GM21390 (cell line): Measurements from ENCODE around the gene KRTAP5-8.
"Not testable (repeated sequence)": the region's sequence is repeated elsewhere in the genome, so short reads cannot be mapped to it uniquely, and the experiment has no call there.

ENCODE experiments used
- ATAC-seq: cut with Tn5 transposase; IDR thresholded peaks from one replicate; pipeline ENCODE4 v1.9.1; 2021; ENCODE audit not compliant: unreplicated experiment

Gene KRTAP5-8

DNA sequence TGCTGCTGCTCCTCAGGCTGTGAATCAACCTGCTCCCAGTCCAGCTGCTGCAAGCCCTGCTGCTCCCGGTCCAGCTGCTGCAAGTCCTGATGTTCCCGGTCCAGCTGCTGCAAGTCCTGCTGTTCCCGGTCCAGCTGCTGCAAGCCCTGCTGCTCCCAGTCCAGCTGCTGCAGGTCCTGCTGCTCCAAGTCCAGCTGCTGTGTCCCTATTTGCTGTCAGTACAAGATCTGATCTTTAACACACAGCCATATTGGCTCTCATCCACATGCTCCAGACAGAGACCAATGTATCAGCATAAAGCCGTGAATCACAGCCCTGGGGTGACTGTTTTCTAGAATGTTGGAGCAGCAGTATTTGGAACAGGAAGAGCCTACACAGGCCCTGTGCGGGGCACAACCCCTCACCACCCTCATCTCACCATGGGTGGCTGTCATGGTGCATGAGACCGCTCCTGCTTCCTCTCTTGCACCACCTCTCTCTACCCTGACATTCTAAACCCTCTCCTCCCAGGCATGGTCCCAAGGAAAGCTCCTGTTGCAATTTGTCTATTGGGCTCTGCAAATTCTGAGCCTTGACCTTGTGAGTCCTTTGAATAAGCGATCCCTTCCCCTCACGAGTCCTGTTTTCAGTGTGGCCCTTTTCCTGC lies 31.0 kb downstream of the KRTAP5-8 start:
- ATAC-seq = no peak

DNA sequence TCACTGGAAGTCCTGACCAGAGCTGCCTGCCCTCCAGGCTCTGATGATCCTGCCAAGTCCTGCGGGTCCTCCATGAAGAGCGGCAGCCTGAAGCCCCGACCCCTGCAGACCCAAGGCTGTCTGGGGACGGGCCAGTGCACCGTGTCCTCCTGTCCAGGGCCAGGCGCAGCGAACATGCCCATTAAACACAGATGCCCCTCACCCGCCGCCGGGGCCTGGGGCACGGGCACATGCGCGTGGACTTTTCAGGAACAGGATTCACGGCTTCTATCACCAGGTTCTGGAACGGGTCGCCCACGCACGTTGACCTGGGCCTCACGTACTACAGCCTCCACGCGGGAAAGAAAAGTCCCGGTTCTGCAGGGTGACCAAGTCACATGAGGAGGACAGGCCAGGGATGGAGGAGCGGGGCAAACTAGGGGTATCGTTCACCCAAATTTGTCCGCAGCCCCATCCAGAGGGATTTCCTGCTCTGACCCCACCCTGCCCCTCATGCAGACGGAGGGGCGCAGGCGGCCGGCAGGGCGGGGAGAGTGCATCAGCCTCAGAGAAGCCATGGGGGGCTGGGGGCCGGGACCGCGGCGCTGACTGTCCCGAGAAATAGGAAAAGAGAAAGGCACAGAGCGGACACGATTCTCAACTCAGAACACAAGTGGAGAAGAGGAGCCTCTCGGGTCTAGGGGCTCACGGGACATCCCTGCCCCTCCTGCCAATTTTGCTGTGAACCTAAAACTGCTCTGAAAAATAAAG lies 33.5 kb downstream of the KRTAP5-8 start:
- ATAC-seq = not testable (repeated sequence)

DNA sequence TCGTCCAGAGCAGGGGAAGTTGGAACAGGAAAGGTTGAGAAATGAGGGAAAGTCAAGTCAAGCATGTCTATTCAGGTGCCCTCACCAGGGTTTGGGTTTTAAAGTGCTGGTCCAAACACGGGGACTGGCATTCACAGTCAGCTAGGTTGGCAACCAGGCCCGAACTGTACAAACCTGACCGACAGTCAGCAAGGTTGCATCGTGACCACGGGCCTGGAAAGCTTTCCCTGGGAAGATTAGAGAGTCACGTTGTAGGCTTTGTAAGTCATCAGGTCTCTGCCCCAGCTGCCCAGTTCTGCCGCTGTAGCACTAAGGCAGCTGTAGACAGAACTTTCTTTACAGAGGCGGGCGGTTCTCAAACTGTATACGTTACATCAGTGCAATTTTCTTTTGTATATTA lies 35.0 kb downstream of the KRTAP5-8 start:
- no peak for ATAC-seq

DNA sequence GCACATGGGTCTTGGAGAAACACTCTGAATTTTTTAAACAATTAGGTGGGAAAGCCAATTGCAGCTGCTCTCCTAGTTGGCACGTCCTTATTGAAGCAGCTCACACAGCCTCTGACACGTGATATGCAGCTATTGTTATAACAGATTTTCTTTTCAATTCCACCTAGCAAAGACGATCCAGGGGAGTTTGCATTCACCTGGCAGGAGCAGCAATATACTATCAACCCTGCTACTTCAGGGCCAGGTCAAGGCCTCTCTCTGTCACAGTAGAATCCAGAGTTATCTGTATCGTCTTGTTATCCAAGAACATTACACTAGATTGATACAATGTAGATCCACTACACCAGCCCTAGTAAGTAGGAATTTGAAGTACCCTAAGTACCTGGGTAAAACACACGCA lies 36.6 kb downstream of the KRTAP5-8 start:
- ATAC-seq = no peak

DNA sequence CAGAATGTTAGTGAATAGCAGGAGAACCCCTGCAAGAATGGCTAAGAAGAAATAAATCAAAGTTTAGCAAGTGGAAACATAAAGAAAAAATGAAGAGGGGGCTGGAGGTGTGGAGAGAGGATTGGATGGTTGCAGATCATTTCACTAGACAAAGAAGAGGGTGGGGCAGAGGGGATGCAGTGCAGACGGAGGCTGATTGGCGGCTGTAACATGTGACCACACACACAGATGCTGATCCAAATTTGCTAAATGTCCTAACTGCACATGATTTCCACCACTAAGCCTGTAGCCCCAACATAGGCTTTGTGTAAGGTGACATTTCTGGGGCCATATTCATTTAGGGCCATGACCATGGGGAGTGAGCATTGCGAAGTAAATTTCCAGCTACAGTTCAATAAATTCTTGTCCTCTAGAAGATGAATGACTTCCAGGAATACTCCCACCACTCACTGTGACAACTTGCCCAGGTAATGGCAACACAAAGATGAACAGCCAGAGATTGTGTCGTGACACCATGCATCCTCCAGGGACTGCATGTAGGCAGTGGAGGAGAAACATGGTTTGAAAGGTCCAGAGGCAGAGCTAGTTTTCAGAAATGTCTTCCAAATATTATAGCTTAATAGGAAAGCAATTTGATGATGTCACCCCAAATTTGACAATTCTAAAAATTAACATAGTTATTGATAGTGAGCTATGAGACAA lies 38.0 kb downstream of the KRTAP5-8 start:
- no peak for ATAC-seq

DNA sequence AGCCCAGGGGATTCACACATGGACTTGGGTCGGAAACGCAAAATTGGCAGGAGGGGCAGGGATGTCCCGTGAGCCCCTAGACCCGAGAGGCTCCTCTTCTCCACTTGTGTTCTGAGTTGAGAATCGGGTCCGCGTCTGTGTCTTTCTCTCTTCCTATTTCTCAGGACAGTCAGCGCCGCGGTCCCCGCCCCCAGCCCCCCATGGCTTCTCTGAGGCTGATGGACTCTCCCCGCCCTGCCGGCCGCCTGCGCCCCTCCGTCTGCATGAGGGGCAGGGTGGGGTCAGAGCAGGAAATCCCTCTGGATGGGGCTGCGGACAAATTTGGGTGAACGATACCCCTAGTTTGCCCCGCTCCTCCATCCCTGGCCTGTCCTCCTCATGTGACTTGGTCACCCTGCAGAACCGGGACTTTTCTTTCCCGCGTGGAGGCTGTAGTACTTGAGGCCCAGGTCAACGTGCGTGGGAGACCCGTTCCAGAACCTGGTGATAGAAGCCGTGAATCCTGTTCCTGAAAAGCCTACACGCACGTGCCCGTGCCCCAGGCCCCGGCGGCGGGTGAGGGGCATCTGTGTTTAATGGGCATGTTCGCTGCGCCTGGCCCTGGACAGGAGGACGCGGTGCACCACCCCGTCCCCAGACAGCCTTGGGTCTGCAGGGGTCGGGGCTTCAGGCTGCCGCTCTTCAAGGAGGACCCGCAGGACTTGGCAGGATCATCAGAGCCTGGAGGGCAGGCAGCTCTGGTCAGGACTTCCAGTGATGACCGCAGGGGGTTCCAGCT lies 39.1 kb downstream of the KRTAP5-8 start:
- not testable (repeated sequence) for ATAC-seq

DNA sequence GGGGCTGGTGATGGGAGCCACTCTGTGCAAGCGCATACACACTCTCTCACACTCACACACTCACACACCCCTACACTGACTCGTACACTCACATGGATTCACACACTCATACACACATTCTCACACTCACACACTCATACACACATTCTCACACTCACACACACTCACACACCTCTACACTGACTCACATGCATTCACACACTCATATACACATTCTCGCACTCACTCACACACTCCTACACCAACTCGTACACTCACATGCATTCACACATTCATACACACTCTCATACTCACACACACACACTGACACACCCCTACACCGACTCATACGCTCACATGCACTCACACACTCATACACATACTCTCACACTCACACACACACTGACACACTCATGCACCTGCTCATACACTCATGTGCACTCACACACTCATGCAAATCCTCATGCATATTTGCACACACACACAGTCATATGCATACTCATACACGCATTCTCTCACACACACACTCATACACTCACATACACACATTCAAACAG lies 39.7 kb downstream of the KRTAP5-8 start:
- ATAC-seq = no peak

DNA sequence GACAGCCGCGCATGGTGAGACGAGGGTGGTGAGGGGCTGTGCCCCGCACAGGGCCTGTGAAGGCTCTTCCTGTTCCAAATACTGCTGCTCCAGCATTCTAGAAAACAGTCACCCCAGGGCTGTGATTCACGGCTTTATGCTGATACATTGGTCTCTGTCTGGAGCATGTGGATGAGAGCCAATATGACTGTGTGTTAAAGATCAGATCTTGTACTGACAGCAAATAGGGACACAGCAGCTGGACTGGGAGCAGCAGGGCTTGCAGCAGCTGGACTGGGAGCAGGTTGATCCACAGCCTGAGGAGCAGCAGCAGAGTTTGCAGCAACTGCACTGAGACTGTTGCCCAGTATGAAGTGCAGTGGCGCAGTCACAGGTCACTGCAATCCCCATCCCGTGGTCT lies 41.7 kb downstream of the KRTAP5-8 start:
- not testable (repeated sequence) for ATAC-seq

DNA sequence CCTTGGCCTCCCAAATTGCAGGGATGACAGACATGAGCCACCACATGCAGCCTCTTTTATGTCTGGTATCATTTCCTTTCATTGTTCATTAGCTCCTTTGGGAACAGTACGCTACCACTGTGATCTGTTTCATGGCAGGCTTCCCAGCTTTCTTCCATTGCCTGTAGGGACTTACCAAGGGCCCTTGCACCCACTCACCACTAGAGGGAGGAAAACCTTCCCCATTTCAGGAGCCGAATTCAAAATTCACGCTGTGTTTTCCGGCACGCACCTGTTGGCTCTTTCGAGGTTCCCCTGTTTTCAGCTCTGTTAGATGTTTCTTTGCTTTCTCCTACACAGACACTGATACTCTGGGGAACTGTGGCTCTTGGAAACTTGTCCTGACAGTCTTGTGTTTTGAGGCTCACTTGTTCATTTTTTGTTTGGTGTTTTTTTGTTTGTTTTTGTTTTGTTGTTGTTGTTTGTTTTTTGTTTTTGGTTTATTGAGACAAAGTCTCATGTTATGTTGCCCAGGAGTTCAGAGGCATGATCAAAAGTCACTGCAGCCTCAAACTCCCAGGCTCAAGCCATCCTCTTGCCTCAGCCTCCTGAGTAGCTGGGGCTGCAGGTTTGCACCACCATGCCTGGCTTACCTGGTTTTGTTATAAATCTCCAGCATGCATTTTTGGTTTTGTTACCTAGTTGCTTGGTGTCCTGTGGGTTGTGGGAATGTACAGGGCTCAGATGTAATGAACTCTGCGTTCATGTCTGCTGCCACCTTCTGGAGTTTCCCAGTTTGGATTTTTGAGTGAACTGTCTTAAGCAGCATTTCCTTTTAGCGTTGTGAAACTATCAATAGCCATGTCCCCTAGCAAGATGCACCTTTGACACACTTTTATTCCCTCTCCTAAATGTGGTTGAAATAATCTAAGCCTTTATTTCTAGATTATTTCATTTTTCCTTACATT lies 42.5 kb downstream of the KRTAP5-8 start:
- ATAC-seq = no peak

DNA sequence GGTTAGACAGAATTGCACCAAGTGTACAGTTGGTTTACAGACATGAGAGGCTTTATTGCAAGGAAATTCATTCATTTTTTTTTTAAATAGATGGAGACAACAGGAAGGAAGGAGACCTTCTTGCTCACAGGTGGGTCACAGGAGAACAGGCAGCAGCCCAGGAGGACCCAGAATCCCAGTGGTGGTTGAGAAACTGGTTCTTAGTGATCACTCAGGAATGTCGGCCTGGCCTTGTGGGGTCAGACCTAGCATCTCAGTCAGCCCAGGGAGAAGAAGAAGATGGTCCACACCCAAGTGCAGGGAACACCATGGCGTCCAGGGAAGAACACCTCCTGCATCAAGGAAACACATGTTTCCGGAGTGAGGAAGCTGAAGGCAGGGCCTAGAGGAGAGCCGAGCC lies 44.0 kb downstream of the KRTAP5-8 start:
- ATAC-seq = no peak

DNA sequence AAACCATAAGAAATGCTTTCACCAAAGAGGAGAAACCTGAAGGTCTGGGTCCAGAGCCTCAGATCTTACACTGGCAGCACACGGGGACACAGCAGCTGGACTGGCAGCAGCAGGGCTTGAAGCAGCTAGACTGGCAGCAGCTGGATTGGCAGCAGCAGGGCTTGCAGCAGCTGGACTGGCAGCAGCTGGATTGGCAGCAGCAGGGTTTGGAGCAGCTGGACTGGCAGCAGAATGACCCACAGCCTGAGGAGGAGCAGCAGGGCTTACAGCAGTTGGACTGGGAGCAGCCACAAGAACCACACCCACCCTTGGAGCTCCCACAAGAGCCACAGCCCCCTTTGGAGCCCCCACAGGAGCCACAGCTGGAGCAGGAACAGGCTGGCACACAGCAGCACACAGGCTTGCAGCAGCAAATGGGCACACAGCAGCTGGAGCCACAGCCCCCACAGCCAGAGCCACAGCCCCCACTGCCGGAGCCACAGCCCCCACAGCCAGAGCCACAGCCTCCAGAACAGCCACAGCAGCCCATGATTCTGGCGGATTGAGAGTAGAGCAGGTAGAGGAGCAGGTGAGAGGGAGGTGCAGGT lies 44.6 kb downstream of the KRTAP5-8 start, which contains the start of gene KRTAP5-11:
TSS of gene KRTAP5-11 (minus strand) at position 567 of the 587 bp plus-strand sequence. CDS start at position 529, 38 bp downstream.
- ATAC-seq = no peak

DNA sequence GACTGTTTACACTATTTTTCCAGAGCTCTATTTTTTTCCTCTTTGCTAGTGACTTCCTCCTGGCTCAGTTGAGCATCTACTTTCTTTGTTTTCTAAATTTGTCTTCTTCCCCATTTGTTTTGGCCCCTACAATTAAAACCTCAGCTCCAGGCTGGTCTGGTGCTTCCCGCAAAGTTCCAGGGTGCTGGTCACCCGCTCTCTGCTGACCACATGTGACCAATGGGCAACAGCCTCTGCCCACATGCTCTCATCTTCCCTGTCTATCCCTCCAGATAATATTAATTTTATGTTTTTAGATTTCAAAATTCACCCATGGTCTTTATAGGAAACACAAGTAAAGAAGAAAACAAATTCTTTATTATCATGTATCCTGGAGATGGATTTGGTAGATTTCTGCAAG lies 45.1 kb downstream of the KRTAP5-8 start:
- not testable (repeated sequence) for ATAC-seq

DNA sequence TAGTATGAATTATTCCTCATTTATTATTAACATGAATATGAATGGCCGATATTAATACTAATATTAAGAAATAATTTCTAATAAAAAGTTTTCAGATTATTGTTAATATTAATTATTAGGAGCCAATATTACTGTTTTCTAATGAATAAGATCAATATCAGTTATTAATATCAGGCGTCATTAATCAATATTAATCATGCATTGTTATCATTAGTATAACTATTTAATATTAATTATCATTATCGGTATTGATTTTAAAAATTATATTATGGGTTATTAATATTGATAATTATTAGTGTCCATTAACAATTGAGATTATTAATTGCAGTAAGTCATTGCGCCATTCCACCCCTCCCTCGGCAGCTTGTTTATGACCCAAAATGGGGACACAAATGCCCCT lies 47.8 kb downstream of the KRTAP5-8 start:
- not testable (repeated sequence) for ATAC-seq

DNA sequence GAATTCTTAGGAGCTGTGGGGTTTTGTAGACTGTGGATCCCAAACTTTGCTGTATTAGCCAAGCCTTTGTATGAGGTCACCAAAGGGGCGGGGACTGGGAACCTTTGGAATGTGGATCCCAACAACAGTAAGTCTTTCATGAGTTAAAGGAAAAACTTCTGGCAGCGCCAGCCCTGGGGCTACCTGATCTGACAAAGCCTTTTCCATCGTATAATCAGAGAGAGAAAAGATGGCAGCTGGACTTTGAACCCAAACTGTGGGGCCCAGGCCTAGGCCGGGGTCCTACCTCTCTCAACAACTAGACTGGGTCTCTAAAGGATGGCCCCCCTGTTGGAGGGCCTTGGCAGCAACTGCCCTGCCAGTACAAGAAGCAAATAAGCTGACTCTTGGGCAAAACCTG lies 50.5 kb downstream of the KRTAP5-8 start:
- not testable (repeated sequence) for ATAC-seq
